Activated CD4-positive, CD25-positive, alpha-beta regulatory T cell treated with anti-CD3 and anti-CD28 coated beads, Interleukin-2, amount 50 U/mL, for 16 hours (primary cell): ENCODE measurements around the gene EBLN1.
"Not testable (repeated sequence)": the region's sequence is repeated elsewhere in the genome, so short reads cannot be mapped to it uniquely, and the experiment has no call there.

Experiments
- DNase-seq: peaks from one replicate; pipeline ENCODE4 v3.0.0-alpha.2; 2020; ENCODE audit warnings: low read depth, low spot score

EBLN1 gene

GRCh38 chr10:22228167-22228938 is 10.5 kb upstream of the EBLN1 start:
- no peak for DNase-seq

DNA sequence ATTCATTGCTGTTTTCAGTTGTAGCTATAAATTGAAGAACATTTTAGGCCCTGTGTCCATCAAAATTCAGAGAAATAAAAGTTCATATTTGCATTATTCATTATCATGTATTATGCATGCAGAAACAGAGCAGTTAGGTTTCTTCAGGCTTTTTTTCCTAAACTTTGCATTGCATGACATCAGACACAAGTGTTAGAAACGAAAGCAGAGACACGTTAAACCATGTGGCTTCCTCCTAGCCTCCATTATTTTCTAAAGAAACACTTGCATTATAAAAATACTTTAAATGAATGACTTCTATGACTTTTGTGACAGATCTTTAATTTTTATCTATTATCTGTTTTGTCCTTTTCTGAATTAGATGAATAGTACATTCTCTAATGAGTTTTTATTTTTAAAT is 8.8 kb upstream of the EBLN1 start:
- DNase-seq, result no peak

DNA sequence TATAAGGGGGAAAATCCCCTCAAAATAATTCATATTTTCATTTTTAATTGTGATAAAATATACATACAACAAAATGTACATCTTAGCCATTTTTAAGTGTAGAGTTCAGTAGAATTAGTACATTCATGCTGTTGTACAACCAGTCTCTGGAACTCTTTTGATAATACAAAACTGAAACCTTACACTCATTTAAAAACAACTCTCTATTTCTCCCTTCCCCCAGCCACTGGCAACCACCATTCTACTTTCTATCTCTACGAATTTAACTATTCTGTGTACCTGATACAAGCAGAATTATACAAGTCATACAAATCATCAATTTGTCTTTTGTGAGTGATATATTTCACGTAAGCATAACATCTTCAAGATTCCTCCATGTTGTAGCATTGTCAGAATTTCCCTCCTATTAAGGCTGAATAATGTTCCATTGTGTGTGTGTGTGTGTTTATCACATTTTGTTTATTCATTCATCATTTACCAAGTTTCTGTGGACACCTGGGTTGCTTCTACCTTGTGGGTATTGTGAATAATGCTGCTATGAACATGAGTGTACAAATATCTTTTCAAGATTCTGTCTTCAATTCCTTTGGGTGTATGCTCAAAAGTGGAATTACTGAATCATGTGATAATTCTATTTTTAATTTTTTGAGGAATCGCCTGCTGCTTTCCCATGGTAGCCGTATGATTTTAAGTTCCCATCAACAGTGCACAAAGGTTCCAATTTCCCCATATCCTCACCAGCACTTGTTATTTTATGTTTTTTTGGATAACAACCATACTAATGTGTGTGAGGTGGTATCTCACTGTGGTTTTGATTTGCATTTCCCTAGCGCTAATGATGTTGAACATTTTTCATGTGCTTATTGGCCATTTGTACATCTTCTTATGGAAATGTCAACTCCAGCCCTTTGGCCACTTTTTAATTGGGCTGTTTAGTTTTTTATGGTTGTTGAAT is 4.7 kb upstream of the EBLN1 start:
- no peak for DNase-seq

DNA sequence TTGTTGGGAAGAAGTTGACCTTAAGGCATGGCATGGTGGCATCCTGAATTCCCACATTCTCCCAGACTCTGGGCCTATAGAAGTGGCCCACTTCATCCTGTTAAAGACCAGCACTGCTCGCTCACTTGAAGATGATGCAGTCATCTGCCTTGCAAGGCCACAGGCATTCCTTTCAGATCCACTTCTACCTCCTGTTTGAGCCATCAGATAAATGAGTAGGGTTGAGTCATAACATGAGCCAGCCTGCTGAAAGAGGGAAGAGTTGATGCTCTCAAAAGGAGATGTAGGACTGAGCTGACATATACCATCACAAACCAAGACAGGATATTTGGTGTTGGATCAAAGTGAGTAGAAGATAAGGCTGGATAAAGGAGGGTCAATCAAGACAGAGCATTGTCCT is 1.5 kb upstream of the EBLN1 start:
- no peak for DNase-seq

DNA sequence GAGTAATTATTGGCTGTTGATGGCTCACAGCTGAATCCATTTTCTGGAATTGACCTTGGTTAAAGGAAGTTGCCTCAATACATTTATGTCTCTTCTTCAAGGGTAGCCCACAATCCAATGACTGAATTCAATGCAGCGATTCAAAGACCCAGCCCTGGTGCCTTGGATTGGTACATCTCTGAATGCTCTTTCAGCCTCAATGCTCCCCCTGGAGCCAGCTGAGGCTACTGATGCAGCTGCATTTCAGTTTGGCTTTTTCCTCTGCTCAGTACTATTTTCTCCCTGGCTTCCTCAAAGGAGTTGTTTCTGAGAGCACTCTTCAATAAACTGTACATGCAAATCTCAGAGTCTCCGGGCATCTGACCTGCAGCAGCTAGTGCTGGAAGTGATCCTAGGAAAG is 633 bp upstream of the EBLN1 start:
- DNase-seq, result no peak

DNA sequence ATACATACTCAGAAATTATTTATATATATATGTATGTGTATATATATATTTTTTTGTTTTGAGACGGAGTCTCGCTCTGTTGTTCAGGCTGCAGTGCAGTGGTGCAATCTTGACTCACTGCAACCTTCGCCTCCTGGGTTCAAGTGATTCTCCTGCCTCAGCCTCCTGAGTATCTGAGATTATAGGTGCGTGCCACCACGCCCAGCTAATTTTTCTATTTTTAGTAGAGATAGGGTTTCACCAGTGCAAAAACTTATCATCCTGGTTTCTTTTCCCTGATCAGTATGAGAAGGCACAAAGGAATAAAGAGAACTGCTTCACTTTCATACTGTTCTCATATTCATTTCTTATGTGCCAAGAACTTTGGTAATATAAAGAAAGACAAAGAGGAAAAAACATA is 731 bp downstream of the EBLN1 start:
- DNase-seq, result not testable (repeated sequence)

GRCh38 chr10:22210267-22210666 is 7.5 kb downstream of the EBLN1 start:
- DNase-seq, result no peak

DNA sequence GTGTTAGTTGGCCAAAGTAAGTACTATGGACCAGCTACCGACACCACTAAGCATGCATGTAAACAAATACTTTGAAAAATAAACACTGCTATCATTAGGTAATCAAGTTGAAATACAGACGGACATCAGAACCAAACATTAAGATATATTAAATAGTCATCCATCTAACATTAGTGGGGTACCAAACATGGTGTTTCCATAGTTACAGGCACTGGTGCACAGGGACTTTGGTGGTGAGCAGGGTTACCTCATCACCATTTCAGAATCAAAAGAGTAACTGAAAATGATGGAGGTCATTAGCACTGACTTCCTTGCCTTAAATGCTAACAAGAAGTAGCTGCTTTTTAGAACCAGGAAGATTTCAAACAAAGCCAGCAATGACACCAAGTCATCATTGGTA is 23.9 kb downstream of the EBLN1 start:
- DNase-seq, result no peak

DNA sequence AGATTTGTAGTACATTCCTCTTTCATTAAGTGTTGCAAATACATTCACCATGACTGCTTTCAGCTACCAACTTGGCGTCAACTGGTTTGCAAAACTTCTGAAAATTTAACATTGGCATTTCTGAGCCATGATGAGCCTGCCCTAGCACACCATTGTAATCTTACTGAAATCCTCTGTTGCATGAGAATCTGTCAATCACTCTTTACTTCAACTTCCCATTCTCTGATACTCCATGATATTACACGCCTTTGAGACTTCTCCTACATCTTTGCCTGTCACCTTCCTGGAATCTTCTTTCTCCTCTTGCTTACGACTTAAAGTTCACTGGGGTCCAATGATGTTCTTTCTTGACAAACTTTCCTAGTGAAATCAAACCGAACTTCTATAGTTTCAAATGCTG is 32.2 kb downstream of the EBLN1 start:
- no peak for DNase-seq

- no peak for DNase-seq
Measured at GRCh38 chr10:22183771-22184461, 33.9 kb downstream of the EBLN1 start.

- DNase-seq, result no peak
Measured at GRCh38 chr10:22180724-22181123, 37.1 kb downstream of the EBLN1 start.

- no peak for DNase-seq
Measured at GRCh38 chr10:22174442-22174841, 43.4 kb downstream of the EBLN1 start.

DNA sequence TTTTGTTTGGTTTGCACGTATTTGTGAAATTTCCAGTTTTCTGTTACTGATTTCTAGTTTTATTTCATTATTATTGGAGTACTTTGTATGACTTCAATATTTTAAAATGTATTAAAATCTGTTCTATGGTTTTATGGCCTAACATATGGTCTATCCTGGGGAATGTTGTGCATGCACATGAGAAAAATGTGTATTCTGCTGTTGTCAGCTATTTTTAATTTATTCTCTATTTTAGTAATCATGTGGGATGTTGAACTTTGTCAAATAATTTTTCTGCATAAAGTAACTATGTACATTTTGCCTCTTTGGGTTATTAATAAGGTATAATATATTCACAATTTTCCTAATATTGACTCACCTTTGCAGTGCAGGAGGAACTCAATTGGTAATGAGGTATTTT is 46.7 kb downstream of the EBLN1 start:
- no peak for DNase-seq

- DNase-seq, result no peak
Measured at GRCh38 chr10:22170582-22170981, 47.2 kb downstream of the EBLN1 start.

DNA sequence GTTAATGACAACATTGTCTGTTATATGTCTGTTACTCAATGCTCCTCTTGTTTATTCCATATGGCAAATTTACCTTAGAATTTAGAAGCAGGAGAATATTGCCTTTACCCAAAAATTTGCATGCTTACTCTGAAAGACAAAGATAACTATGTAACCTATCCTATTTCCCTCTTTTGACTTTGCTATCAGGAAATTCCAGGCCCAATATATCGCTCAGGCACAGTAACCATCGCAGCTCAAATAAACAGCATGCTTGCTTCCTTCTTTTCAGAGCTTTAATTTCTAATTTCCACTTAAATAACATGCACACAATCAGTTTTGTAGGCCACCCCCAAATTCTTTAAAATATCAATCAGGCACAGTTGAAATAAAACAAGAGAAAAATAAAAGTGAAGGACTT is 57.8 kb downstream of the EBLN1 start:
- DNase-seq, result no peak

DNA sequence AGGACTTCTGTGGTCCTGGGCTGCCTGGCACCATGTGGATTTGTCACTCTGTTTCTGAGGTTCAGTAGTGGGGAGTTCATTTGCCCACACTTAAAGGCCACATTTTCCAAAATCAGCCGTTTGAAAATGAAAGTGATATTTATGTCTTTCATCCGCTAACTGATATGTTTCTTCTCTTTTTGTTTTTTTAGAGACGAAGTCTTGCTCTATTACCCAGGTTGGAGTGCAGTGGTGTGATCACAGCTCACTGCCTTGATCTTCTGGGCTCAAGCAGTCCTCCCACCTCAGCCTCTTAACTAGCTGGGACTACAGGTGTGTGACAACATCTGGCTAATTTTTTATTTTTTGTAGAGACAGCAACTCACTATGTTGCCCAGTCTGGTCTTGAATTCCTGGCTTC is 58.6 kb downstream of the EBLN1 start:
- DNase-seq, result no peak
